ENCODE measurements around the gene TNFRSF1A. TPM values are rescaled to one million over a fixed set of nuclear protein-coding genes. Genes with fewer than 3 reads are reported as not detected.

TNFRSF1A gene
- total RNA-seq, 2 experiments from 2014 or later: 16.3 to 19.2 TPM

GRCh38 chr12:6361834-6362233, 20.0 kb upstream of the TNFRSF1A start:
- Mint-ChIP-seq H3K36me3 (ENCODE audit: low read depth) (no peaks in the 10 kb centered on the region), H3K4me1 (ENCODE audit: low read depth) (peaks cover 27% of the 10 kb centered on the region), H3K27ac (peak overlapping the region; percentile 82), H3K4me3 (peak overlapping the region; percentile 87), H3K27me3 (no peaks in the 10 kb centered on the region), H3K9me3 (no peaks in the 10 kb centered on the region)
- ATAC-seq (ENCODE audit: poor library complexity) (peak; percentile 50), DNase-seq (peak in 8 of 14 experiments; percentile 11 to 64 (median 43))
- ChIA-PET CTCF (interaction anchor here (1.9 kb wide), 2 partner anchors 26 to 62 kb away, joined by 4 to 8 read pairs; no protein-coding TSS in a partner anchor), POLR2A (interaction anchor here (1.0 to 3.5 kb wide), 3 partner anchors 21 to 24 kb away, joined by 4 to 58 read pairs (median 6); no protein-coding TSS in a partner anchor)
- Histone ChIP-seq H3K36me3 (ENCODE audit: insufficient read depth, low read length) (no peaks in the 10 kb centered on the region), H3K4me1 (ENCODE audit: insufficient read depth, low read length) (peaks cover 38% of the 10 kb centered on the region), H3K9me3 (ENCODE audit: control insufficient read depth in 1 of 2, insufficient read depth in 1 of 2, low read length in 2 of 2) (no peaks in the 10 kb centered on the region), H3K27ac (ENCODE audit: low read depth in 1 of 2, low read length in 2 of 2) (no peak overlapping the region), H3K27me3 (ENCODE audit: control insufficient read depth in 1 of 2, insufficient read depth in 2 of 2, low read length in 2 of 2) (no peaks in the 10 kb centered on the region), H3K4me3 (ENCODE audit: low read length) (peak overlapping the region; percentile 16)
- intact Hi-C loops (cut with DNase I, micrococcal nuclease): loop anchor here (2.0 kb wide), 1 partner anchor 19 kb away; the partner anchor contains the start of gene TNFRSF1A (in 2 of the 2)
- no peak for TF ChIP-seq CTCF (IDR thresholded peaks at IDR 0.05)

- H3K36me3 ChIP-seq (ENCODE audit: insufficient read depth, low read length): no peaks in the 10 kb centered on the region
- no peaks in the 10 kb centered on the region for H3K27me3 ChIP-seq (ENCODE audit: control insufficient read depth in 1 of 2, insufficient read depth in 2 of 2, low read length in 2 of 2)
- TF ChIP-seq CTCF (IDR thresholded peaks at IDR 0.05): no peak
- H3K4me1 ChIP-seq (ENCODE audit: insufficient read depth, low read length): peaks cover 38% of the 10 kb centered on the region
- ChIA-PET CTCF (no interaction called here), POLR2A (interaction anchor here (0.7 to 1.2 kb wide), 5 partner anchors 19 to 33 kb away, joined by 3 to 6 read pairs (median 4); partner anchors contain the start of gene TNFRSF1A)
- H3K9me3 ChIP-seq (ENCODE audit: control insufficient read depth in 1 of 2, insufficient read depth in 1 of 2, low read length in 2 of 2): no peaks in the 10 kb centered on the region
- peaks cover 26% of the 10 kb centered on the region for H3K4me1 Mint-ChIP-seq (ENCODE audit: low read depth)
- no peaks in the 10 kb centered on the region for H3K27me3 Mint-ChIP-seq
- peak overlapping the region; percentile 57 for H3K4me3 Mint-ChIP-seq
- no peak overlapping the region for H3K4me3 ChIP-seq (ENCODE audit: low read length)
- no peaks in the 10 kb centered on the region for H3K36me3 Mint-ChIP-seq (ENCODE audit: low read depth)
- H3K9me3 Mint-ChIP-seq: no peaks in the 10 kb centered on the region
- ATAC-seq (ENCODE audit: poor library complexity): no peak
- DNase-seq: peak in 1 of 14 experiments; percentile 14
- no peak overlapping the region for H3K27ac ChIP-seq (ENCODE audit: low read depth in 1 of 2, low read length in 2 of 2)
- H3K27ac Mint-ChIP-seq: peak overlapping the region; percentile 82
- intact Hi-C loops (cut with DNase I, micrococcal nuclease): no loop called here
Observed at GRCh38 chr12:6360578-6361490, 19.0 kb upstream of the TNFRSF1A start.

GRCh38 chr12:6360080-6360571, 18.2 kb upstream of the TNFRSF1A start:
- intact Hi-C loops (cut with DNase I, micrococcal nuclease): no loop called here
- Mint-ChIP-seq H3K36me3 (ENCODE audit: low read depth) (no peaks in the 10 kb centered on the region), H3K4me1 (ENCODE audit: low read depth) (peaks cover 26% of the 10 kb centered on the region), H3K4me3 (no peak overlapping the region), H3K27me3 (no peaks in the 10 kb centered on the region), H3K27ac (no peak overlapping the region), H3K9me3 (no peaks in the 10 kb centered on the region)
- TF ChIP-seq CTCF (IDR thresholded peaks at IDR 0.05): no peak
- H3K36me3 ChIP-seq (ENCODE audit: insufficient read depth, low read length): no peaks in the 10 kb centered on the region
- no peaks in the 10 kb centered on the region for H3K9me3 ChIP-seq (ENCODE audit: control insufficient read depth in 1 of 2, insufficient read depth in 1 of 2, low read length in 2 of 2)
- ChIA-PET POLR2A (interaction anchor here (0.7 to 1.0 kb wide), 3 partner anchors 18 to 33 kb away, joined by 3 to 4 read pairs (median 3); partner anchors contain the start of gene TNFRSF1A), CTCF (no interaction called here)
- no peak overlapping the region for H3K4me3 ChIP-seq (ENCODE audit: low read length)
- DNase-seq (no peak), ATAC-seq (ENCODE audit: poor library complexity) (no peak)
- no peaks in the 10 kb centered on the region for H3K27me3 ChIP-seq (ENCODE audit: control insufficient read depth in 1 of 2, insufficient read depth in 2 of 2, low read length in 2 of 2)
- no peak overlapping the region for H3K27ac ChIP-seq (ENCODE audit: low read depth in 1 of 2, low read length in 2 of 2)
- peaks cover 42% of the 10 kb centered on the region for H3K4me1 ChIP-seq (ENCODE audit: insufficient read depth, low read length)
